Fibroblast of lung (primary cell): ENCODE data around the gene RNF39.

Source experiments
- EZH2 ChIP-seq: IDR thresholded peaks from 2 replicates; pipeline ENCODE4 v1.5.1; 2012; ENCODE audit warnings: low read length, control low read depth, mild to moderate bottlenecking; ENCODE audit errors: missing control alignments
- TF ChIP-seq, protein P1 (sequence below), 2 donors: IDR thresholded peaks in 1 of 2; conservative IDR thresholded peaks in 1 of 2; 1 replicate in 1 of 2; 2 replicates in 1 of 2; pipeline ENCODE4 v1.5.1; 2011 to 2012; ENCODE audit warnings: low read length in 2 of 2, control low read depth in 1 of 2, inconsistent platforms in 1 of 2, low read depth in 1 of 2, mild to moderate bottlenecking in 1 of 2

GRCh38 chr6:30067460-30068139 lies 8.0 kb downstream of the RNF39 start:
- TF ChIP-seq, protein P1, sequence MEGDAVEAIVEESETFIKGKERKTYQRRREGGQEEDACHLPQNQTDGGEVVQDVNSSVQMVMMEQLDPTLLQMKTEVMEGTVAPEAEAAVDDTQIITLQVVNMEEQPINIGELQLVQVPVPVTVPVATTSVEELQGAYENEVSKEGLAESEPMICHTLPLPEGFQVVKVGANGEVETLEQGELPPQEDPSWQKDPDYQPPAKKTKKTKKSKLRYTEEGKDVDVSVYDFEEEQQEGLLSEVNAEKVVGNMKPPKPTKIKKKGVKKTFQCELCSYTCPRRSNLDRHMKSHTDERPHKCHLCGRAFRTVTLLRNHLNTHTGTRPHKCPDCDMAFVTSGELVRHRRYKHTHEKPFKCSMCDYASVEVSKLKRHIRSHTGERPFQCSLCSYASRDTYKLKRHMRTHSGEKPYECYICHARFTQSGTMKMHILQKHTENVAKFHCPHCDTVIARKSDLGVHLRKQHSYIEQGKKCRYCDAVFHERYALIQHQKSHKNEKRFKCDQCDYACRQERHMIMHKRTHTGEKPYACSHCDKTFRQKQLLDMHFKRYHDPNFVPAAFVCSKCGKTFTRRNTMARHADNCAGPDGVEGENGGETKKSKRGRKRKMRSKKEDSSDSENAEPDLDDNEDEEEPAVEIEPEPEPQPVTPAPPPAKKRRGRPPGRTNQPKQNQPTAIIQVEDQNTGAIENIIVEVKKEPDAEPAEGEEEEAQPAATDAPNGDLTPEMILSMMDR (conservative IDR thresholded peaks at IDR 0.05 in 1 of 2, IDR thresholded peaks at IDR 0.05 in 1 of 2; ENCODE audit: low read depth in 1 of 2, low read length in 2 of 2), result no peak
- no peak for TF ChIP-seq EZH2
